SK-N-MC (cell line): ENCODE measurements around the gene GPC5.

Source experiments
- EZH2 ChIP-seq: fragments of 200-600 bp; sonication (generic); IDR thresholded peaks from one replicate; pipeline ENCODE4 v1.6.1; 2017; ENCODE audit warnings: antibody characterized with exemption
- POLR2AphosphoS5 ChIP-seq: IDR thresholded peaks from 2 replicates; pipeline ENCODE4 v1.6.1; 2012; ENCODE audit warnings: mild to moderate bottlenecking, low read depth, low read length, borderline replicate concordance

DNA sequence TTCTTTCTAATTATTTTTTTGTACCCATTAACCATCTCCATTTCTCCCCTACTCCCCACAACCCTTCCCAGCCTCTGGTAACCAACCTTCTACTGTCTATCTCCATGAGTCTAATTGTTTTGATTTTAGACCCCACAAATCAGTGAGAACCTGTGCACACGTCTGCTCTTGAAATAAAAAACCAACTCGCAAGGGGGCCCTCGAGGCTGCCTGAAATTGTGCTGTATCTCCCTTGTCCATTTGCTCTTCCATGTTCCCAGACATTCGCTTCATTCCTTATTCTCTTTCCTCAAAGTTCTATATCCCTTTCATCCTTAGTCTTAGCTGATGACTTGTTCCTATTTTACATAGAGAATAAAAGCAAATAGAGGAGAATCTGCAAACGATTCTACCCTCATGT is 95.0 kb downstream of the GPC5 start:
- TF ChIP-seq EZH2 (no peak), POLR2AphosphoS5 (no peak)
